GM12872 (cell line): ENCODE data around the gene PRDM8.
A peak's percentile ranks its signal among the peaks of the same experiment; 100 is the strongest.

Source experiments
- TF ChIP-seq, protein P1 (sequence below): IDR thresholded peaks from 3 replicates; pipeline ENCODE4 v1.5.1; 2011; ENCODE audit warnings: low read depth, mild to moderate bottlenecking, low read length, moderate library complexity; ENCODE audit not compliant: insufficient read depth

The PRDM8 gene

DNA sequence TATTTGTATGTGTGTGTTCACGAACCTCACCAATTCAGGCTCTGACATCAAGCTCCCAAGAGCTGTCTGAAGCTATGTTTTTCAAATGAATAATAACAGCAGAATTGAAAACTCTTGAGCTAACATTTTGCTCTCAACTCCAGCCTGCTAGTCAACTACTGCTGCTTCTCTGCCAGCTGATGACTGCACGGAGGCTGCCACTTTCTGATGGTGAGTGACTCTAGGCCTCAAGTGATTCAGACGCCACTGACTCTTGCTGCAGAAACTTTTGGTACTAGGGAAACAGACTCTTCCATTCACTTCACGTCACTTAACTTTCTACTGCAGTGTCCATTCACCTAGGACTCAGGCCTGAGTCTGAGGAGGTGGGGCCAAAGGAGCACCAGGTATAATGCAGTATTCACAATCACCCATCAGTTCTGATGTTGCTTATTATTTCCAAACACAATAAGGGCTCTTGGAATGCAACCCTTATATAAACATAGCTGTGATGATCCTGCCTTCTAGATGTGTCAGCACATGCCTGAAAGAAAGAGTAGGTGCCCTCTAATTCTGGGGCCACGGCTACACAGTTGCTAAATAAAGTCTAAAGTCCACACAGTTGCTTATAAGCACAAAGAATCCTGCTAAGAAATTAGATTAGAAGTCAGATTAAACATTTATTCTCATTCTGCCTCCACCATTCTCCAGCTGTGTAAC, 16.0 kb downstream of the PRDM8 start:
- TF ChIP-seq, protein P1, sequence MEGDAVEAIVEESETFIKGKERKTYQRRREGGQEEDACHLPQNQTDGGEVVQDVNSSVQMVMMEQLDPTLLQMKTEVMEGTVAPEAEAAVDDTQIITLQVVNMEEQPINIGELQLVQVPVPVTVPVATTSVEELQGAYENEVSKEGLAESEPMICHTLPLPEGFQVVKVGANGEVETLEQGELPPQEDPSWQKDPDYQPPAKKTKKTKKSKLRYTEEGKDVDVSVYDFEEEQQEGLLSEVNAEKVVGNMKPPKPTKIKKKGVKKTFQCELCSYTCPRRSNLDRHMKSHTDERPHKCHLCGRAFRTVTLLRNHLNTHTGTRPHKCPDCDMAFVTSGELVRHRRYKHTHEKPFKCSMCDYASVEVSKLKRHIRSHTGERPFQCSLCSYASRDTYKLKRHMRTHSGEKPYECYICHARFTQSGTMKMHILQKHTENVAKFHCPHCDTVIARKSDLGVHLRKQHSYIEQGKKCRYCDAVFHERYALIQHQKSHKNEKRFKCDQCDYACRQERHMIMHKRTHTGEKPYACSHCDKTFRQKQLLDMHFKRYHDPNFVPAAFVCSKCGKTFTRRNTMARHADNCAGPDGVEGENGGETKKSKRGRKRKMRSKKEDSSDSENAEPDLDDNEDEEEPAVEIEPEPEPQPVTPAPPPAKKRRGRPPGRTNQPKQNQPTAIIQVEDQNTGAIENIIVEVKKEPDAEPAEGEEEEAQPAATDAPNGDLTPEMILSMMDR = no peak

DNA sequence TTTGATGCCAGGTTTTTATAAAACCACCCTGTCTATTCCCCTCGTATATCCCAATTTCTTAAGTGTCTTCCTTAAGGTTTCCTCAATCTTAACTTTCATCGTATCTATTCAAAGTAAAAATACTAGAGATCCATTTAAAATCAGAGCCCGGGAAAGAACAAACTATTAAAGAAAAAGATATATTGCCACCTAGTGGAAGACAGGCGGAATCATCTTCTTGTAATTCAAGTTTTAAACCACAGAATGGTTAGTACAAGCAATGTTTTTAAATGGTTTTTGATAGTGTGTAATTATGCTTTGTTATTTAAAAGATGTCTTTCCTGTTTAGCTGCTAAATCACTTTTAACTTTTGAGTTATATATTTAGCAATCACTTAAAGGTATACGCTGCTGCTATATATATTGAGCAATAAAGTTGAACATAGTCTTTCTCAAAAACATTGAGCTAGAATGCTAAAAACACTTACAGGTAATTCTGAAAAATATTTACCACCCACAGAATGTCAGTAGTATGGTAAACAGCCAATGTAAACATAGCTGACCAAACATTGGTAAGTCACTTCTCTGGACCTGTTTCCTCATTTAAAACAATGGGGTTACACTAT, 18.2 kb downstream of the PRDM8 start:
- TF ChIP-seq, protein P1 = peak; percentile 51

DNA sequence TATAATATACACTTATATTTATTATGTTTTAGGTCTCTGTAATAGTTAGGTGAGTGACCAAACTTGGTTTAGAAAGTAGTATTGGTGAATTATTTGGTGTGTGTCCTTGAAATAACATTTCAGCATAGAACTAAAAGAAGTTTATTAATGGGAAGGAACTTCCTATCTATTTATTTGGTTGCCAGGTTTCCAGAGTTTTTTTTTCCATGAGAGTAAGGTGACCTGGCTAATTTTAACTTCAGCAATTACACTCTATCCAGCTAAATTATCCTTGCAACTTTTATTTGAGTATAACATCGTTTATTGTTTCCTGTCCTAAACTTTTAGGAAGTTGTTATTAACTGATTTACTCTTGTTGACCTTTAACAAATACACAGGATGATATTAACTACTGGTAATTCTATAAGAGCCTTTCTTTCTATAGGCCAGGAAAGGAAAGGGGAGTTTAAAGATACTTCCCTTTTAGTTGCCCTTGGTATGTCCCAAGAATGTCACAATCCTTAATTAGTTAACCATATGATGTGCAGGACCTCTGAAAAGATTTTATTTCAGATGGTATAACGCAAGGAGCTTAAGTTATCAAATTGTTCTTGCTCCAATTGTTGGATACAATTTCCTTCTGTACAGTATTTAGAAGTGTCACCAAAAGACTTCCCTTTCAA, 18.9 kb downstream of the PRDM8 start:
- TF ChIP-seq, protein P1 = no peak

DNA sequence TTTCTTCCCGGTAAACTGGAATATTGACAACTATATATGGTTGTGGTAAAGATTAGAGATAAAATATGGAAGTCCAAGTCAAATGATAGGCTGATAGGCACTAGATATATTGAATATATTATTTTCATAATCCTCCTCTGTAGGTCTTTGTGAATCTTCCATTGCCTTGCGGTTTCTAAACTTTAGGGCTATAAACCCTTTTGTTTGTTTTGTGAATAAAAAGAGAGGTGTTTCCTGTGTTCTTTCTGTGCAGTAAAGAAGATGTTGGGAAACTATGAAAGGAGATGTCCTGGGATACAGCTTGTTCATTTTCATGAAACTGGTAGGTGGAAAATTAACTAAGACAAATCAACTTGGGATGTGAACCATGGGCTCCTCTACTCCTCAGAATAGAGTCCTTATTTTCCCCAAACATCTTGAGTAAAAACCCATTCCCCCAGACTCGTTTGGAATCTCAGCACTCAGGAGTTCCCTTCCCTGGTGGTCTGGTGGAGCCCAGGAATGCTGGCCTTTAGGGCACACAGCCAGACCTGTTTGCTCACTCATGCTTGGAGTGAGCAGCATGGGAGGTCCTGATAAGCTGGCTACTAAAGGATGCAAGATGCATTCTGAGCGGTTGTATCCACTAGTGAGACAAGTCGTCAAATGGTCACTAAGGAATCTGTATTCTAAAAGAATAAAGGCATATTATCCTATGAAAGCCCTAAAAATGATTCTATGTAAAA, 22.2 kb downstream of the PRDM8 start:
- TF ChIP-seq, protein P1 = no peak

DNA sequence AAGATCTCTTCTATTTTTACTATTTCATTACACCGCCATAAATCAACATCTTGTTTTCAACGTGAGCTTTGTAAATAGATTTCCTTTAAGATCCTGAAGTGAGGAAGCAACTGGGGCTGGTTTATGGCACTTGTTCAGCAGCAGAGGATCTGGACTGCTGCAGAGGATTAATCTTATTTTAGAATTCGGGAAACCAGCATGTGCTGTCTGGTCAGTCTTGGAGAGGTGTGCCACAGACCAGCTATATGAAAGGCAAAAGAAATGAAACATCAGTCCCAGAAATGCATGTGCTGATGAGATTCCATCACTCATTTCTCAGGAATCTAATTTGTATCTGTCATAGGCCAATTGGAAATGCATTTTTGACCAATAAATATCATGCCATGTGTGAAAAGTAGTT, 23.4 kb downstream of the PRDM8 start:
- TF ChIP-seq, protein P1 = no peak

DNA sequence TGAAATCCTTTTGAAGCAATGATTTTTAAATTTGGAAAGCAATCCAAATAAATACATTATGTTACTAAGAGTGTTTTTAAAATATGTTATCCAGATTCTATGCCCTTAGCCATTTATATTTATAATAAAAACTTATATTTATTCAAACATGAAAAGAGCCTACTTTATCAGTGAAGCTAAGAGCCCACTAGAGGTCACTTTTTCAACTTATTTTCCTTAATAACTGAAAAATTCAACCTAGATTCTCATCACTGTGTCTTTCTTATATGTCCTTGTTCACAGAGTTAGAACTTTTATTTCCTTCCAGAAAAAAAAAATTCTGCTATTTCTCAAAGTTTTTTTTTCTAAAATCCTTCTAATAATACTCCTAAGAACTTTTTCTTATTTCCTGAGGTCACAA, 23.9 kb downstream of the PRDM8 start:
- TF ChIP-seq, protein P1 = peak; percentile 33; the same call in 1 of the 3 replicates

DNA sequence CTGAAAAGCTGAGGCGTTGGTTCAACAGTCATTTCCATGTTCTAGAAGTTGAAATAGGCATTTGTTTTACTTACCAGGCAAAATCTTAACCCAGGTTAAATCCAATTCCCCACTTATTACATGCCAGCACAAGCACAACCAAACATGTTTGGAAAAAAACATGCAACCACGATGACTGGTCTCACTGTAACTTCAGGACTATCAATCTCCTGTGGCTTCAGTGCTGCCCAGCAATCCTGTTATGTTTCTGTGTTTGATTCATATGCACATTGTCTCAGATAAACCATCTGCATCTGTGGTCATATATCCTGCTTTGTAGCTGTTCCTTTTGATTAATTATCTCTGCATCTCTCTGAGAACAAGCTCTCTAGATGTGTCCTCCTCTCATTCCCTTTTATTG, 28.3 kb downstream of the PRDM8 start:
- TF ChIP-seq, protein P1 = no peak
